Measurements from ENCODE around the gene PARM1. TPM values are rescaled to one million over a fixed set of nuclear protein-coding genes. Genes with fewer than 3 reads are reported as not detected.

Gene PARM1
- total RNA-seq, 4 donors from 2014 or later = 10.2 to 15.8 (median 10.5) TPM

DNA sequence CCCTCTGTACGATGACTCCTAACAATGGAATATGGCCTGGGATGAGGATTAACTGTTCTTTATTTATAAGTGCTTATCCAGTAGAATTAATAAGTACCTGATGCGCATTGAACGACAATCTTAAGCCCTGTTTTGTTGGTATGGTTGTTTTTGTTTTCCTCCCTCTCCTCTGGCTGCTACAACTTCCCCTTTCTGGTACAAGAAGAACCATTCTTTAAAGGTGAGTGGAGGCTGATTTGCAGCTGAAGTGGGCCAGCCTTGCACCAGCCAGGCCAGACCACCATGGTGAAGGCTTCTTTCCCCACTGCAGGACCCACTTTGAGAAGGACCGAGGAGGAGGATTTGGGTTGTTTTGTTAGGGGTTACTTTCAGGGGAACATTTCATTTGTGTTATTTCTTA, 113.3 kb downstream of the PARM1 start:
- Histone ChIP-seq H3K9me3 (no peaks in the 10 kb centered on the region), H3K36me3 (no peaks in the 10 kb centered on the region), H3K27me3 (no peaks in the 10 kb centered on the region), H3K4me1 (no peaks in the 10 kb centered on the region), H3K27ac (no peak overlapping the region), H3K4me3 (no peak overlapping the region)
- DNase-seq = no peak
- TF ChIP-seq, protein P1, sequence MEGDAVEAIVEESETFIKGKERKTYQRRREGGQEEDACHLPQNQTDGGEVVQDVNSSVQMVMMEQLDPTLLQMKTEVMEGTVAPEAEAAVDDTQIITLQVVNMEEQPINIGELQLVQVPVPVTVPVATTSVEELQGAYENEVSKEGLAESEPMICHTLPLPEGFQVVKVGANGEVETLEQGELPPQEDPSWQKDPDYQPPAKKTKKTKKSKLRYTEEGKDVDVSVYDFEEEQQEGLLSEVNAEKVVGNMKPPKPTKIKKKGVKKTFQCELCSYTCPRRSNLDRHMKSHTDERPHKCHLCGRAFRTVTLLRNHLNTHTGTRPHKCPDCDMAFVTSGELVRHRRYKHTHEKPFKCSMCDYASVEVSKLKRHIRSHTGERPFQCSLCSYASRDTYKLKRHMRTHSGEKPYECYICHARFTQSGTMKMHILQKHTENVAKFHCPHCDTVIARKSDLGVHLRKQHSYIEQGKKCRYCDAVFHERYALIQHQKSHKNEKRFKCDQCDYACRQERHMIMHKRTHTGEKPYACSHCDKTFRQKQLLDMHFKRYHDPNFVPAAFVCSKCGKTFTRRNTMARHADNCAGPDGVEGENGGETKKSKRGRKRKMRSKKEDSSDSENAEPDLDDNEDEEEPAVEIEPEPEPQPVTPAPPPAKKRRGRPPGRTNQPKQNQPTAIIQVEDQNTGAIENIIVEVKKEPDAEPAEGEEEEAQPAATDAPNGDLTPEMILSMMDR (IDR thresholded peaks at IDR 0.05) = no peak
- no peak for TF ChIP-seq POLR2A (IDR thresholded peaks at IDR 0.05)

DNA sequence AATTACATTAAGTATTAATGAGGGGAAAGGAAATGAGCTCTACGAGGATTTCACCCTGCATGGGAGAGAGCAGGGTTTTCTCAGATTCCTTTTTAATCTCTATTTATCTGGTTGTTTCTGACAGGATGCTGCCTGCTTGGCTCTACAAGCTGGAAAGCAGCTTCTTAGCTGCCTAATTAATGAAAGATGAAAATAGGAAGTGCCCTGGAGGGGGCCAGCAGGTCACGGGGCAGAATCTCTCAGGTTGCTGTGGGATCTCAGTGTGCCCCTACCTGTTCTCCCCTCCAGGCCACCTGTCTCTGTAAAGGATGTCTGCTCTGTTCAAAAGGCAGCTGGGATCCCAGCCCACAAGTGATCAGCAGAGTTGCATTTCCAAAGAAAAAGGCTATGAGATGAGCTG, 113.7 kb downstream of the PARM1 start:
- no peaks in the 10 kb centered on the region for H3K36me3 ChIP-seq
- no peak for TF ChIP-seq POLR2A (IDR thresholded peaks at IDR 0.05)
- TF ChIP-seq, protein P1 (IDR thresholded peaks at IDR 0.05) = no peak
- H3K4me3 ChIP-seq = no peak overlapping the region
- no peaks in the 10 kb centered on the region for H3K4me1 ChIP-seq
- DNase-seq = no peak
- no peaks in the 10 kb centered on the region for H3K9me3 ChIP-seq
- H3K27ac ChIP-seq = no peak overlapping the region
- no peaks in the 10 kb centered on the region for H3K27me3 ChIP-seq

DNA sequence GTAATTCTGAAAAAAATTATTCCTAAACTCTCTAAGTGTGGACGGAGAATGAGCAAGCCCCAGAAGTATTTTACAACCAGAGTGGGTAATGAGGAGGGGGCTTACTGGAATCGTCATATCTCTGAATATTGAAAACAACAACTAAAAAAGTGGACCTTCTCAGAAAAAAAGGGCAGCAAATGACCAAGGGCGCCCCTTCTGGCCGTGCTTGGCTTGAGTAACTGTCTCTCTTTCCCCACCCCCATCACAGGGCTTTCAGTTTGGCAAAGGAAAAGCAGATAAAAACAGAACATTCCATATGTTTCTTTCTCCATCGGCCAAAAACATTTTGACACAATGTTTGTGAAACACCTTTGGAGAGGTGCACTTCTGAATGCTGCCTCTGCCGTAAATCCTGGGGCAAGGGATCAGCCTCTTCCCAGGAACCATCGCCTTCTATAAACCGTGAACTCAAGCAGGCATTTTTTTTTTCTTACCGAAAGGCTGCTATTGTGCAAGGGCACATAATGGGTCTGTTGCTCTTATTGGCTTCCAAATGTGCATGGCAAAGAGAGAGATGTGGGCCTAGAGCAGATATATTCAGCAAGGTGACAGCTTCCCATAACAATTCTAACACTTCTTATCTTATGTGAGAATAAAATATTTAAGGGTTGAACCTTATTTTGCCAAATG, 115.4 kb downstream of the PARM1 start:
- no peak overlapping the region for H3K4me3 ChIP-seq
- TF ChIP-seq, protein P1 (IDR thresholded peaks at IDR 0.05) = no peak
- no peak for TF ChIP-seq POLR2A (IDR thresholded peaks at IDR 0.05)
- DNase-seq = no peak
- H3K27ac ChIP-seq = no peak overlapping the region
- H3K27me3 ChIP-seq = no peaks in the 10 kb centered on the region
- no peaks in the 10 kb centered on the region for H3K36me3 ChIP-seq
- H3K4me1 ChIP-seq = no peaks in the 10 kb centered on the region
- H3K9me3 ChIP-seq = no peaks in the 10 kb centered on the region

DNA sequence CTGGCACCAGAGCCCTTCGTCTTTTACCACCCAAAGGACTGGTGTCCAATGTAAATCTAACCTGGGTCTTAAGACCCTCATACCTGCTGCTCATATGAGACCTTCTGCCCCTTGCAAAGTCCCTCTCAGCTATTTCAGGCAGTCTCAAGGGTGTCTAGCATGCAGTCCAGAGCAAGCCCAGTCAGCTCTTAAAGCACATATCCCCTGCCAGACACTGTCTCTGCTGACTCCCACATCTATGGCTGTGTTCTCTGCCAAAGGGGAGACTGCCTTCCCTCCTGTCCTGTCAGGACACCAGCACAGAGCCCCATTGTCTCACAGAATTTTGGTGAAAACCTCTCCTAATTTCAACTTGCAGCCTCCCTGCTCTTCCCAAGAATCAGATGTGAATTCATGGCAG, 118.5 kb downstream of the PARM1 start:
- no peak for TF ChIP-seq POLR2A (IDR thresholded peaks at IDR 0.05)
- TF ChIP-seq, protein P1 (IDR thresholded peaks at IDR 0.05) = no peak

DNA sequence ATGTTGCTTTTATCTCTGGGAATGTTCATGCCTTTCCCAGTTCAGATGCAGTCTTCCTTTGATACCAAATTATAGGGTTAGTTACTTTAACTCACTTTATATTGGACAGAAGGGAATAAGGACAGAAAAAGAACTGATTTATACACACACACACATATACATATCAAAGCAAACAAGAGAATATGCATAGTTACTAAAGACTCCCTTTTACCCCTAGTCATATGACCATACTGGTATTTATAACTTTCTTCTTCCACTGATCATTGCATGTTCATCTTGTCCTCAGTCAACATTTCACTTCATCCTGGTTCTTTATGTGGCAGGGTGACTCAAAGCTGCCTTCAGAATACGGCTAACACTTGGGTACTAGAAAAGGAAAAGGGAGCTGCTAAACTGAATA, 120.4 kb downstream of the PARM1 start:
- no peak for TF ChIP-seq POLR2A (IDR thresholded peaks at IDR 0.05)
- TF ChIP-seq, protein P1 (IDR thresholded peaks at IDR 0.05) = no peak
- H3K36me3 ChIP-seq = no peaks in the 10 kb centered on the region
- no peaks in the 10 kb centered on the region for H3K4me1 ChIP-seq
- H3K27ac ChIP-seq = no peak overlapping the region
- DNase-seq = no peak
- no peaks in the 10 kb centered on the region for H3K27me3 ChIP-seq
- no peaks in the 10 kb centered on the region for H3K9me3 ChIP-seq
- no peak overlapping the region for H3K4me3 ChIP-seq

More for the DNA sequence above, 118.5 kb downstream of the PARM1 start:
- Histone ChIP-seq H3K27ac (no peak overlapping the region), H3K4me1 (no peaks in the 10 kb centered on the region), H3K4me3 (no peak overlapping the region), H3K27me3 (no peaks in the 10 kb centered on the region), H3K36me3 (no peaks in the 10 kb centered on the region), H3K9me3 (no peaks in the 10 kb centered on the region)
- no peak for DNase-seq

DNA sequence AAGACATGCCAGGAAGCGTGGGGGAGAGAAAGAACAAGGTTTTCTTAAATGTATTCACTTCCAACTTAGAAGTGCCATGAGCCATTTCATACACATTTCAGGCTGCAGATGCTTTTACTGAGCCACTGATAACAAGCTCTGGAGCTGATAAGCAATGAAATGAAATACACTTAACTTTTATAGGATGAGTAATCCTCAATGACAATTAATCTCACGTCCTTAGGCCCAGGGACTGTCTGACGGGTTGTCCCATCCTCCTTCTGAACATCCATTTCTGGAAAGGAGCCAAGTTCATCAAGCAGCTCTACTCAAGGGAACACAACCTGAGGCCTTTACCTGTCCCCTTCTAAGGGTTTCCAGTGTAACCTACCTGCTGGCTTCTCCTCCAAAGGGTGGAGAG, 121.2 kb downstream of the PARM1 start:
- no peak overlapping the region for H3K27ac ChIP-seq
- no peaks in the 10 kb centered on the region for H3K4me1 ChIP-seq
- no peak for DNase-seq
- H3K27me3 ChIP-seq = no peaks in the 10 kb centered on the region
- TF ChIP-seq, protein P1 (IDR thresholded peaks at IDR 0.05) = no peak
- no peak for TF ChIP-seq POLR2A (IDR thresholded peaks at IDR 0.05)
- no peak overlapping the region for H3K4me3 ChIP-seq
- H3K9me3 ChIP-seq = no peaks in the 10 kb centered on the region
- no peaks in the 10 kb centered on the region for H3K36me3 ChIP-seq

All from Peyer's patch (tissue), 4 donors.